NT2/D1 (cell line): ENCODE measurements around the gene DSG3.

Experiments used
- YY1 ChIP-seq: IDR thresholded peaks from 2 replicates; pipeline ENCODE4 v1.6.1; 2011; ENCODE audit not compliant: insufficient read length, insufficient read depth
- ZNF274 ChIP-seq: IDR thresholded peaks from 2 replicates; pipeline ENCODE4 v1.6.1; 2011; ENCODE audit warnings: mild to moderate bottlenecking, low read depth, low read length

- TF ChIP-seq ZNF274 (no peak), YY1 (no peak)
Measured at GRCh38 chr18:31504455-31505147, 57.1 kb downstream of the DSG3 start.
